ENCODE measurements around the gene ST3GAL4.
"Not testable (repeated sequence)": the region's sequence is repeated elsewhere in the genome, so short reads cannot be mapped to it uniquely, and the experiment has no call there.

Gene ST3GAL4

DNA sequence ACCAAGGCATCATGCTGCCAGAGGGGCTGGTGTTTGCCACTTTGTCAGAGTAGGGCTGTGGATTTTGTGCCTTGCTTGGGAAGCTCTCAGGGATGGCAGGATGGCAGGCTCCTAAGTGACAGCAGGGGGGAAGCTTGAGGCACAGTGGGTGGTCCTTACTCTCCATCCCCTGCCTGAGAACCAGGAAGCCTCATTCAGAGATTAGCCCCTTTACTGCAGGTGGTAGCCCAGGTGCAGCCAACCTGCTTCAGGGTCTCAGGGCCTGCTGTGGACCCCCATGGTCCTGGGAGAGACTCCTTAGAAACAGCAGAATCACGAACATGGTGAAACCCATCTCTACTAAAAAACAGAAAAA, 8.9 kb upstream of the ST3GAL4 start:
- no peak for DNase-seq (ENCODE audit: low read depth, low spot score)

- DNase-seq (ENCODE audit: low read depth, low spot score) = not testable (repeated sequence)
These were observed 8.5 kb upstream of the ST3GAL4 start for GRCh38 chr11:126346946-126347345.

- DNase-seq (ENCODE audit: low read depth, low spot score) = no peak
These were observed 7.5 kb upstream of the ST3GAL4 start for GRCh38 chr11:126347751-126348668.

DNA sequence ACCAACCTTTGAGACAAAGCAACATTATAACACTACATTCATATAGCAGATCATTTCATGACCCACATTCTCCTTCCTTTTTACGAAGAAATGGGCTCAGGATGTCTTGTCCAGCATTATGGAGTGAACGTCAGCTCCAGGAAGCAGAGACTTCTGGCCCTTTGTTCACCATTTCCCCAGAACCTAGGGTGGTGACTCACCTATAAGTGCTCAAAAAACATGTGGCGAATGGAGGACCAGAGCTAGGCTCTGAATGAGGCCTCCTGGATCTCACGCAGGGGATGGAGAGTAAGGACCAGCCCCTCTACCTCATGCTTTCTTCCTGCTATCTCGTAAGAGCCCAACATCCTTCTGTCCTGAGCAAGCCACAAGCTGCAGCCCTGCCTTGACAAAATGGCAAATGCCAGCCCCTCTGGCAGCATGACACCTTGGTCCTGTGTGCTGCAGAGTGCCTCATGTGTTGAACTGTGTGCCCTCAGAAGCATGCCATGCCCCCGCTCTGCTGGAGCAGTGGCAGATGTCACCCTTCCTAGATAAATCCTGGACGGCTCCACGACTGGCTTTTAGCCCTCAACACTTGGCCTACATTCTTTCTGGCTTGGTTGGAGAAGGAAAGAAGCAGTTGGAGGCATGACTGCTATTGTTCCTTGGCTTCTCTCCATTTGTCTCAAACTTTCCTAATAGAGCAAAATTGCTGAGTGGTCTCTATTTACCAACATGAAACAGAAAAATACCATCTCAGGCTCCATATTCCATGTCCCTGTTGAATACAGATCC, 6.5 kb upstream of the ST3GAL4 start:
- DNase-seq (ENCODE audit: low read depth, low spot score) = no peak

- DNase-seq (ENCODE audit: low read depth, low spot score) = no peak
These were observed 4.7 kb upstream of the ST3GAL4 start for GRCh38 chr11:126350836-126351235.

GRCh38 chr11:126352163-126352562, 3.3 kb upstream of the ST3GAL4 start:
- no peak for DNase-seq (ENCODE audit: low read depth, low spot score)

DNA sequence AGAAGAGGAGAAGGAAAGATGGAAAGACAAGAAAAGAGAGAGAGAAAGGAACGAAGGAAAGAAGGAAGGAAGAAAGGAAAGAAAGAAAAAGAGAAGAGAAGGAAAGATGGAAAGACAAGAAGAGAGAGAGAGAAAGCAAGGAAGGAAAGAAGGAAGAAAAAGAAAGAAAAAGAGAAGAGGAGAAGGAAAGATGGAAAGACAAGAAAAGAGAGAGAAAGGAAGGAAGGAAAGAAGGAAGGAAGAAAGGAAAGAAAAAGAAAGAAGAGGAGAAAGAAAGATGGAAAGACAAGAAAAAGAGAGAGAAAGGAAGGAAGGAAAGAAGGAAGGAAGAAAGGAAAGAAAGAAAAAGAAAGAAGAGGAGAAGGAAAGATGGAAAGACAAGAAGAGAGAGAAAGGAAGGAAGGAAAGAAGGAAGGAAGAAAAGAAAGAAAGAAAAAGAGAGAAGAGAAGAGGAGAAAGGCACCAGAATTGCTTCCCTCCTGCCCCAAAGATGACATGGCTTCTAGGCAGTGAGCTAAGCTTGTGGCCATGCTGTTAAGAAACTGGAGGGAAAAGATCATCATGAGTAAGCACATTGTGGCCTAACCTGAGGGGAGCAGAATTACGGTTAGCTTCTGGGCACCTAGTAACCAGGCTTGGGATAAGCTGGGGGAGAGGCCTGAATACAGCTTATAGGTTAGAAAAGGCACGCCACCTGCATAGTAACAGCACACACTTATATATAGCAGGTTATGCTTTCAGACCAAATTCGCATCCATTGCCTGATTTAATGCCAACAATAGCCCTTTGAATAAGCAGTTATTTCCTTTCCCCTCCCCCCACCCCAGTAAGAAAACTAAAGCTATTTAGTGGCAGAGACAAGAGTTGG, 2.3 kb upstream of the ST3GAL4 start:
- no peak for DNase-seq (ENCODE audit: low read depth, low spot score)

GRCh38 chr11:126354631-126355323, 709 bp upstream of the ST3GAL4 start:
- no peak for DNase-seq (ENCODE audit: low read depth, low spot score)

GRCh38 chr11:126355926-126356897, 726 bp downstream of the ST3GAL4 start:
- no peak for DNase-seq (ENCODE audit: low read depth, low spot score)

DNA sequence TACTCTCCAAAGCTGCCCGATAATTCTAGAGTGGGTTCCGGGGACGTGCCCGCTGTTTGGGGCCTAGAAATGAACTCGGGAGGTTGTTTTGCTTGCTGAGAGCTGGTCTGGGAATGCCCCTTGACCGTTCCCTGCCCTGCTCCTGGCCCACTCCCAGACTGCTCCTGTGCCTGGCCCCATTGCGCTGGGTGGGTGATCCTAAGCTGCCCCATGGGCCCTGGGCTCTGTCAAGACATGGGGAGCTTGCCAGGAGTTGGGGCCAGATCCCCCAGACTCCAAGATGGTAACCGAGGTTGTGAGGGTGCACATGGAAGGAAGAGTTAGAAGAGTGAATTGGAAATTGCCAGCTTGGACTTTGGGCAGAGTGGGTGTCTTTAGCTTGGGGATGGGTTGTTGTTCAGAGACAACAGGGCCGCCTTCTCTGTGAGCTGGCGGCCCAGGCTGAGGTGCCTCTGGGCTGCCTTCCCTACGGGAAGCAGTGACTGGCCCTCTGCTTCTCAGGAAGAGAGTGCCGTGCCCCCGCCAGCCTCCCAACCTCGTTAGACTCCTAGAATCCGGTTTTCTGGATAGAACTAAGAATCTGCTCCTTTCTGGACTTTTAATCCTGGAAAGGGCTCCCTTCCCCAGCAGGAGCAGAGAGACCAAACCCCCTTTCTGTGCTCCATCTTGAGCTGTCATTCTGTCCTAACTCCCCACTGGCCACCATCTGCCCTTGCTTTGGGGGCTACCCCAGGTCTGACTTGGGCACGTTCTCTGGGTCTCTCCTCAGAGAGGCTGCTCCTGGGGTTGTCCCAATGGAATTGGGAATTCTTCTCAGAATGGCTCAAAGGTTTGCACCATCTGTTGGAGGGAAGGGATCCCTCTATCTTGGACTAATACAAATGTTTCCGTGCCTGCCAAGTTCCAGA, 1.8 kb downstream of the ST3GAL4 start:
- no peak for DNase-seq (ENCODE audit: low read depth, low spot score)

GRCh38 chr11:126357969-126358762, 2.7 kb downstream of the ST3GAL4 start:
- DNase-seq (ENCODE audit: low read depth, low spot score) = no peak

DNA sequence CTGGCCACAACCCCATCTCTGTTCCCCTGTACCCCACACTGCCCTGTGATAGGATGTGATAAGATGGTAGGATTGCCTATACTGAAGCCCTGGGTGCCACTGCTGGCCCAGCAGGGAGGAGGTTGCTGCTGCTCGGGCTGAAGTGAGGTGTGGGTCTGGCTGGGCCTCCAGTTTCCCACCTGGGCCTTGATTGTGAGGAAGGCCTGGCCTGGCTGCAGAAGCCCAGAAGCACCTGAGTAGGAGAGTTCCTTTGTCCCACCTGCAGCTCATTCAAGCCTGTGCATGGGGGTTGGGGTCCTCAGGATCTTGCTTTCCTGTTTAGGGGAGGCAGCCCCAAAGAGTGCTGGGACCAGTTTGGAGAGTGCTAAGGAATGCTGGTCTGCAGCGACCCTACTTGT, 3.3 kb downstream of the ST3GAL4 start:
- no peak for DNase-seq (ENCODE audit: low read depth, low spot score)

DNA sequence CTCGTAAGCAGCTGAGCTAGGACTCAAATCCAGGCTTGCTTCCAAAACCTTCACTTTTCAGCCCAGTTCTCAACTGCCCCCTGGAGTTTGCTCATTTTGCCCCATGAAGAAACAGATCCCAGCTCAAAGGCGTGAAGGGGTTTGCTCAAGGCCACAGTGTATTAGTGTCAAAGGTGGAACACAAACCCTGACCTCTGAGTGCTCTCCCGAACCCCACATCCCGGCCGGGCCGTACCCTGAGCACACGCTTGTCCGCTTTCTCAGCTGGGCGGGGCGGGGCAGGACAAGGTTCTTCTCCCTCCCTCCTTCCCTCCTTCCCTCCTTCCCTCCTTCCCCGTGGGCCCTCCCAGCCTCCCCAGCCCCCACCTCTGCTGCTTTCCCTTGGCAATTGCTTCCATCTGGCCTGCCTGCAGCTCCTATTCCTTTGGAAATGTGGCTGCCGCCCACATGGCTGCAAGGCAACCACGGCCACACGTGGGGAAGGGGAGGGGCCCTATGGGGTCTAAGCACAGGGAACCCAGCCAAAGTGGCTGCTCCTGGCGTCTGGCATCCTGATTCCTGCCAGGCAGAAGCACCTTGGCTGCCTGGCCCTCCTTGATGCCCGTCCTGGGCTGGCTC, 4.1 kb downstream of the ST3GAL4 start:
- DNase-seq (ENCODE audit: low read depth, low spot score) = no peak

- no peak for DNase-seq (ENCODE audit: low read depth, low spot score)
These were observed 4.6 kb downstream of the ST3GAL4 start for GRCh38 chr11:126360049-126360446.

DNA sequence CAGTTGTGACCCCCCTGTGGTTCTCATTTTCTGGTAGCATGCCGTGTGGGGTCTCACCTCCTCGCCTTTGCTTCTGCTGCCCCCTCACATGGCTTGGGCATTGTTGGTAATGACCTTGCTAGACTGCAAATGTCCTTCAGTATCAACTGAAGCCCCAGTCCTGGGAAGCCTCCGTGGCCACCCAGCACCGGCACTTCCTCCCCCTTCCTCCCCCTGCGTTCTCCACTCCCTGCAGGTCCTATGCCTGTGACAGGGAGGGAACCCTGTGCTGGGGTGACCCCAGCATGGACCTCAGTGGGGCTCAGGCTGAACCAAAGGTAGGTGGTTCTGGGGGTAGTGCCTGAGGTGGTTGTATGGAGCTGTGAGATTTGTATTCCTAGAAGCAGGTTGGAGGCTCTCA, 5.9 kb downstream of the ST3GAL4 start:
- DNase-seq (ENCODE audit: low read depth, low spot score) = no peak

GRCh38 chr11:126362879-126363655, 7.6 kb downstream of the ST3GAL4 start:
- no peak for DNase-seq (ENCODE audit: low read depth, low spot score)

DNA sequence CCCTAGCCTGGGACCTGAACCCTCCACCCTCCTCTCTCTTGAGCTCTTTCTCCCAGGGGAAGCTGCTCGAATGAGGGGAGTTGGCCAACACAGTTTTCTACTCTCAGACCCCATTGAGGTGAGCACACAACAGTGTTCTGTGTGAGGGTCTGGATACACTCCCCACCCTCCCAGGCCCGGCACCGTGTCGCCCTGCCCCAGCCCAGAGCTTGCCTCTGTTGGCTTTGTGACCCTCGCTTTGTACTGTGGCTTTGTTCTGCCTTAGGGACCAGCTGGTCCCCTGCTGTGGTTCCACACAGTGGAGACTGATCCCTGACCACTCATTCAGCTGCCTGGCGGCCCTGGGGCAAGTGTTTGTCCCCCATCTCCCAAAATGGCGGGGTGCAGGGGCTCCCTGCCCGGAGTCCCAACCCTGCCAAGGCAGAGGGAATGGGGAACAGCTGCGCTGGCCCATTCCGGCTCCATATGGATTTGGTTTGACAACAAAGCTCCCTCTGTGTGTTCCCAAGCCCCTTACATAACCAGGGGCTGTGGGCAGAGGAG, 8.3 kb downstream of the ST3GAL4 start:
- DNase-seq (ENCODE audit: low read depth, low spot score) = no peak

Measured in activated naive CD8-positive, alpha-beta T cell treated with anti-CD3 and anti-CD28 coated beads, Interleukin-2, amount 50 U/mL, for 16 hours (primary cell).